Fibroblast of lung (primary cell): ENCODE data around the gene CHD5.

ENCODE experiments used
- CTCF ChIP-seq, 2 donors: IDR thresholded peaks in 1 of 2; conservative IDR thresholded peaks in 1 of 2; 1 replicate in 1 of 2; 2 replicates in 1 of 2; pipeline ENCODE4 v1.5.1; 2011 to 2012; ENCODE audit warnings: low read length in 2 of 2, control low read depth in 1 of 2, inconsistent platforms in 1 of 2, low read depth in 1 of 2, mild to moderate bottlenecking in 1 of 2
- EZH2 ChIP-seq: IDR thresholded peaks from 2 replicates; pipeline ENCODE4 v1.5.1; 2012; ENCODE audit warnings: low read length, control low read depth, mild to moderate bottlenecking; ENCODE audit errors: missing control alignments

- TF ChIP-seq CTCF (conservative IDR thresholded peaks at IDR 0.05 in 1 of 2, IDR thresholded peaks at IDR 0.05 in 1 of 2; ENCODE audit: low read depth in 1 of 2, low read length in 2 of 2) (no peak), EZH2 (no peak)
Measured at GRCh38 chr1:6054596-6054995, 125.5 kb downstream of the CHD5 start.
